ENCODE results near the gene SPINDOC. TPM values are rescaled to one million over a fixed set of nuclear protein-coding genes. Genes with fewer than 3 reads are reported as not detected.

The SPINDOC gene
- total RNA-seq, 1 donor from 2014 or later, result 61.6 TPM

DNA sequence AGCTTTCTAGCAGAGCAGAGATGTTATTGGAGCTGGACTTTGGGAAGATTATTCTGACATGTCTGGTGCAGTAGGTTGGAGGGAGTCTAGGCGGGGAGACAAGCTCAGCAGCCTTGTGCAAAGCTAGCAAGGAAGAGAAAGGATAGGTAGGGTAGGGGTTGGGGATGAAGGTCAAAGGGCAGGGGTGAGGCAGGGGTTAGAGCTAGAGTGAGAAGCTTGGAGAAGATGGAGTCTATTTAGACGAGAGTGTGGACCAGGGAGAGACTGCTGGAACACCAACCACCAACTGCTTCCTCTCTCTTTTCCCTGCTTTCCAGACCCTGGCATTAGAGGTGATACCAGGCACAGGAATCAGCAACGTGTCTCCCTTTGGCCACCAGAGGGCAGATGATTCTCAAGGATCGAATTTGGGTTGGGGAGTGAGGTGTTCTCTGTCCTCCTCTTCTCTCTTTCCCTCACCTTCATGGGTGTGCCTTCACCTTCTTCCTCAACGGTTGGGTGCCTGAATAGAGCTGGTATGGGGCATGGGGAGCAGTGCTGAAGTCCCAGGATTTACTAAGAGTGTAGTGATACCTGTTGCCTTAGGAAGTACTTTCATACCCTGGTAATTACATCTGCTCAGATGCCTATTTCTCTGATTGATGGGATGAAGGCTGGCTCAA, 23.9 kb downstream of the SPINDOC start:
- Mint-ChIP-seq H3K4me3 (peak overlapping the region; percentile 77), H3K27me3 (no peaks in the 10 kb centered on the region), H3K27ac (peak overlapping the region; percentile 83)

GRCh38 chr11:63837739-63838138, 24.5 kb downstream of the SPINDOC start:
- peaks cover 3% of the 10 kb centered on the region for H3K36me3 Mint-ChIP-seq
- H3K9me3 Mint-ChIP-seq, result no peaks in the 10 kb centered on the region
- H3K4me1 Mint-ChIP-seq (ENCODE audit: unreplicated experiment), result peaks cover 43% of the 10 kb centered on the region
- no peak for TF ChIP-seq CTCF (conservative IDR thresholded peaks at IDR 0.05)
- DNase-seq (ENCODE audit: extremely low spot score, unreplicated experiment), result no peak
- H3K27ac Mint-ChIP-seq, result peak overlapping the region; percentile 83
- no peaks in the 10 kb centered on the region for H3K27me3 Mint-ChIP-seq
- H3K4me3 Mint-ChIP-seq, result peak overlapping the region; percentile 87

More for the DNA sequence above, 23.9 kb downstream of the SPINDOC start:
- Mint-ChIP-seq H3K9me3 (no peaks in the 10 kb centered on the region), H3K4me1 (ENCODE audit: unreplicated experiment) (peaks cover 41% of the 10 kb centered on the region), H3K36me3 (peaks cover 3% of the 10 kb centered on the region)
- peak; percentile 93 for TF ChIP-seq CTCF (conservative IDR thresholded peaks at IDR 0.05)
- no peak for DNase-seq (ENCODE audit: extremely low spot score, unreplicated experiment)

GRCh38 chr11:63838150-63838677, 25.0 kb downstream of the SPINDOC start:
- H3K27me3 Mint-ChIP-seq, result no peaks in the 10 kb centered on the region
- peak overlapping the region; percentile 87 for H3K4me3 Mint-ChIP-seq
- DNase-seq (ENCODE audit: extremely low spot score, unreplicated experiment), result no peak
- H3K36me3 Mint-ChIP-seq, result peaks cover 3% of the 10 kb centered on the region
- peaks cover 48% of the 10 kb centered on the region for H3K4me1 Mint-ChIP-seq (ENCODE audit: unreplicated experiment)
- no peak for TF ChIP-seq CTCF (conservative IDR thresholded peaks at IDR 0.05)
- peak overlapping the region; percentile 83 for H3K27ac Mint-ChIP-seq
- no peaks in the 10 kb centered on the region for H3K9me3 Mint-ChIP-seq

DNA sequence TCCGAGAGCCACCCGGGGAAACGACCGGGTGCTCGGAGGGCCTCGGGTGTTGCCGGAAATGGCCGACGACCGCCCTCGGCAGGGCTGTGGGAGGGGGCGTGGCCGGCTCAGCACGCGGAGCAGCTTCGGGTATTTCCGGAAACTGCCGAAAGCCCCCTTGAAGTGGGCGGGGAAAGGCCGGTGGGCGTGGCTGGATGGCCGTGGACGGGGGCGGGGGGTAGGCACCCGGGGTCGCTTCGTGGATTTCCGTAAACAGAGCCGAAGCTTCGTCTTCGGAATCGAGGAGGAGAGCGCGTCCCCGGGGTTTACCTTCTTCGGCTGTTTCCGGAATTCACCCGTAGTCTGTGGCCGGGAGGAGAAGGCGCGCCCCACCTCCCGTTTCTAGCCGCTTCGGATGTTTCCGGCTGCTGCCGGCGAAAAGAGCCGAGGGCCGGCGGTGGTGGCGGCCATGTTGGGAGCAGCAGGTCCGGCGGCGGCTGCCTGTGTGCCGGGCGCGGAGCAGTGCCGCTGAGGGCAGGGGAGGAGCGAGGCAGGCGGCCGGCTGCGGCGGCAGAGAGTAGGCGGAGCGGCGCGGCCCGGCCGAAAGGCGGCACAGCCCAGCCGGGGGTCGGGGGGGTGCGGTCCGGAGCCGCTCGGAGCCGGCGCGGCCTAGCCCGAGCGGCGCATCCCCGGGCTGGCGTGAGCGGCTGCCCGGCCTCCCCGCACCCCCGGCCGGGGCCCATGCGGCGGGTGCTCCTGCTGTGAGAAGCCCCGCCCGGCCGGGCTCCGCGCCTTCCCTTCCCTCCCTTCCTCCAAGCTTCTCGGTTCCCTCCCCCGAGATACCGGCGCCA, 25.6 kb downstream of the SPINDOC start, which contains the start of gene MARK2:
TSS of gene MARK2 (plus strand) at position 433 of the 830 bp plus-strand sequence. CDS start at position 830, 397 bp downstream.
- DNase-seq (ENCODE audit: extremely low spot score, unreplicated experiment), result peak; percentile 100
- Mint-ChIP-seq H3K4me1 (ENCODE audit: unreplicated experiment) (peaks cover 52% of the 10 kb centered on the region), H3K4me3 (peak within 1 kb of the TSS; percentile 93), H3K36me3 (peaks cover 6% of the 10 kb centered on the region), H3K27me3 (no peaks in the 10 kb centered on the region), H3K9me3 (no peaks in the 10 kb centered on the region), H3K27ac (peak within 1 kb of the TSS; percentile 89)
- no peak for TF ChIP-seq CTCF (conservative IDR thresholded peaks at IDR 0.05)

GRCh38 chr11:63839508-63840355, 26.5 kb downstream of the SPINDOC start:
- Mint-ChIP-seq H3K4me3 (peak overlapping the region; percentile 93), H3K27me3 (no peaks in the 10 kb centered on the region), H3K27ac (peak overlapping the region; percentile 89), H3K36me3 (peaks cover 9% of the 10 kb centered on the region), H3K4me1 (ENCODE audit: unreplicated experiment) (peaks cover 53% of the 10 kb centered on the region), H3K9me3 (no peaks in the 10 kb centered on the region)
- DNase-seq (ENCODE audit: extremely low spot score, unreplicated experiment), result no peak
- TF ChIP-seq CTCF (conservative IDR thresholded peaks at IDR 0.05), result no peak

All from type B pancreatic cell (in vitro differentiated cells).